NCI-H345 treated with DMSO at 0.1 percent for 48 hours (cell line): ENCODE measurements around the gene MYCL.

Experiments
- DNase-seq: peaks from one replicate; lab custom pipeline; 2025; ENCODE audit not compliant: unreplicated experiment; lab: John Stamatoyannopoulos, UW

The MYCL gene

GRCh38 chr1:39901714-39902459, at the start of gene MYCL:
MYCL (minus strand) TSS chr1:39901917; CDS start chr1:39901434, 483 bp downstream.
- DNase-seq: peak; percentile 91

- DNase-seq: no peak
These were observed 48.2 kb upstream of the MYCL start for GRCh38 chr1:39949891-39950290.

- DNase-seq: no peak
These were observed 45.5 kb upstream of the MYCL start for GRCh38 chr1:39947260-39947659.

GRCh38 chr1:39946216-39946615, 44.5 kb upstream of the MYCL start:
- DNase-seq: no peak

GRCh38 chr1:39944410-39945112, 42.8 kb upstream of the MYCL start:
- no peak for DNase-seq

GRCh38 chr1:39943471-39944290, 42.0 kb upstream of the MYCL start:
- DNase-seq: no peak

- DNase-seq: no peak
These were observed 39.5 kb upstream of the MYCL start for GRCh38 chr1:39940980-39941871.

- DNase-seq: no peak
These were observed 38.5 kb upstream of the MYCL start for GRCh38 chr1:39940253-39940652.

- no peak for DNase-seq
These were observed 37.1 kb upstream of the MYCL start for GRCh38 chr1:39938856-39939255.

GRCh38 chr1:39936724-39937491, 35.2 kb upstream of the MYCL start:
- DNase-seq: no peak

- DNase-seq: no peak
These were observed 32.5 kb upstream of the MYCL start for GRCh38 chr1:39933956-39934941.

- no peak for DNase-seq
These were observed 27.3 kb upstream of the MYCL start for GRCh38 chr1:39928809-39929587.

- no peak for DNase-seq
These were observed 25.8 kb upstream of the MYCL start for GRCh38 chr1:39927538-39927937.

- DNase-seq: no peak
These were observed 25.1 kb upstream of the MYCL start for GRCh38 chr1:39926820-39927219.

GRCh38 chr1:39926343-39926793, 24.7 kb upstream of the MYCL start:
- no peak for DNase-seq

GRCh38 chr1:39925721-39926342, 24.1 kb upstream of the MYCL start:
- no peak for DNase-seq

GRCh38 chr1:39922251-39922688, 20.6 kb upstream of the MYCL start:
- DNase-seq: no peak
